SU-DHL-6 (cell line): ENCODE results near the gene RAPGEF6.
A peak's percentile ranks its signal among the peaks of the same experiment; 100 is the strongest.

Experiments used
- H2AFZ ChIP-seq: fragments of 200-600 bp; sonication (generic); 2 replicates; pipeline ENCODE4 v1.6.1; 2014; ENCODE audit warnings: low read depth, mild to moderate bottlenecking, moderate library complexity, mixed read lengths, antibody characterized with exemption, low read length; ENCODE audit not compliant: severe bottlenecking
- H3F3A ChIP-seq: fragments of 200-600 bp; shearing (Covaris generic); 2 replicates; pipeline ENCODE4 v1.6.0; 2016; ENCODE audit warnings: antibody characterized with exemption, mild to moderate bottlenecking; ENCODE audit not compliant: insufficient read depth
- H3K27ac ChIP-seq: fragments of 200-600 bp; sonication (generic); 2 replicates; pipeline ENCODE4 v1.5.1; 2016; ENCODE audit warnings: low read depth, mild to moderate bottlenecking, low read length, moderate library complexity, mixed read lengths
- H3K27me3 ChIP-seq: fragments of 200-600 bp; sonication (generic), shearing (Covaris generic); 2 replicates; pipeline ENCODE4 v1.6.0; 2014; ENCODE audit warnings: mild to moderate bottlenecking, low read length
- H3K36me3 ChIP-seq: fragments of 200-600 bp; sonication (generic); 2 replicates; pipeline ENCODE4 v1.6.1; 2014; ENCODE audit warnings: mild to moderate bottlenecking, low read length, mixed read lengths
- H3K4me2 ChIP-seq: fragments of 300-600, 200-600 bp; shearing (Covaris generic), sonication (generic); 2 replicates; pipeline ENCODE4 v1.6.0; 2014; ENCODE audit warnings: low read length, low read depth, mild to moderate bottlenecking; ENCODE audit not compliant: poor library complexity, severe bottlenecking
- H3K4me3 ChIP-seq: fragments of 200-600 bp; sonication (generic); 2 replicates; pipeline ENCODE4 v1.5.1; 2014; ENCODE audit warnings: antibody characterized with exemption, low read length, mild to moderate bottlenecking, mixed read lengths; ENCODE audit not compliant: insufficient read depth, poor library complexity, severe bottlenecking
- H3K79me2 ChIP-seq: fragments of 200-600 bp; sonication (generic); 2 replicates; pipeline ENCODE4 v1.6.1; 2014; ENCODE audit warnings: mild to moderate bottlenecking, low read length, moderate library complexity; ENCODE audit not compliant: insufficient read depth
- H3K9ac ChIP-seq: fragments of 200-600 bp; sonication (generic); 2 replicates; pipeline ENCODE4 v1.7.0; 2014; ENCODE audit warnings: mild to moderate bottlenecking, low read length
- H3K9me2 ChIP-seq: fragments of 200-600 bp; sonication (generic); replicated peaks from 2 replicates; pipeline ENCODE4 v1.6.1; 2014; ENCODE audit warnings: low read length; ENCODE audit not compliant: insufficient read depth
- H3K9me3 ChIP-seq: fragments of 200-600 bp; sonication (generic); 2 replicates; pipeline ENCODE4 v1.6.1; 2014; ENCODE audit warnings: low read length, mixed read lengths; ENCODE audit not compliant: insufficient read depth
- H4K20me1 ChIP-seq: fragments of 200-600 bp; sonication (generic); 2 replicates; pipeline ENCODE4 v1.6.1; 2014; ENCODE audit warnings: low read depth, mild to moderate bottlenecking, antibody characterized with exemption, low read length, moderate library complexity, mixed read lengths
- EZH2phosphoT487 ChIP-seq: fragments of 200-600 bp; sonication (generic), shearing (Covaris generic); conservative IDR thresholded peaks from 2 replicates; pipeline ENCODE4 v1.6.1; 2018; ENCODE audit warnings: mild to moderate bottlenecking, antibody characterized with exemption, low read length, moderate library complexity, mixed read lengths
- TF ChIP-seq, protein P1 (sequence below): fragments of 200-600 bp; sonication (generic); IDR thresholded peaks from one replicate; pipeline ENCODE4 v1.5.1; 2017; ENCODE audit warnings: antibody characterized with exemption, mild to moderate bottlenecking, low read length, moderate library complexity; ENCODE audit not compliant: insufficient read depth, poor library complexity, severe bottlenecking

The RAPGEF6 gene

DNA sequence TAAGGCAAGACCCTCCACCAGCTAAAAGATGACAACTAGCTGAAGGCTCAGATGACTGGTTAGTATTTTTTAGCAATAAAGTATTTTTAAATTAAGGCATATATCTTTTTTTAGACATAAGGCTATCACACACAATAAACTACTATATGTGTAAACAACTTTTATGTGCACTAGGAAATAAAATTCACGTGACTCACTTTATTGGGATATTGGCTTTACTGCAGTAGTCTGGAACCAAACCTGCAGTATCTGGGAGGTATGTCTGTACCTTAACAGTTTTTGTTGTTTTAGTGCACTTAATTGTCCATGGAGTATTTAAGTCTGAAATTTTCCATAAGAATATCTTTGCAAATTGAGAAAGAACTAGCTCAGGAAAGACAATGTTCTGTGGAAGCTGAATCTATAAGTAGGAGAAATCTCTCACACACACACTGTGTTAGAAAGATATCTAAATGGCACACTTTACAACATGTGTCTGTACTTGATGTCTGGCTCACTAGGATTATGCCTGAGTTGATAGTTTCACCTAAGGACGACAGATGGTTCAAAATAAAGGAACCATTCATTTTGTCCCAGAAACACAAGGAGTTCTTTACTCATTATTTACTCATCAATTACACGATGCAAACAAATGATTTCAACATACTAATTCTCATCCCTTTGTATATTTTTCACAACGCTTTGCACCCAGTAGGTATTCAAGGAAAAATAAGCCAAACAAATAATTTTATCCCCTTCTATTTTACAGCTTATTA is 4.6 kb downstream of the RAPGEF6 start:
- Histone ChIP-seq H3K9me3 (no peaks in the 10 kb centered on the region), H3K36me3 (no peaks in the 10 kb centered on the region), H3F3A (peaks cover 16% of the 10 kb centered on the region; the same call in 1 of the 2 replicates), H4K20me1 (peaks cover 25% of the 10 kb centered on the region), H3K4me3 (no peak overlapping the region), H3K9ac (peak overlapping the region; percentile 21; the same call in 1 of the 2 replicates), H3K4me2 (peak overlapping the region; percentile 83), H3K27me3 (no peaks in the 10 kb centered on the region), H3K79me2 (peaks cover 96% of the 10 kb centered on the region), H3K27ac (peak overlapping the region; percentile 11; the same call in 1 of the 2 replicates), H3K9me2 (no peaks in the 10 kb centered on the region), H2AFZ (no peak overlapping the region)
- no peak for TF ChIP-seq EZH2phosphoT487
- TF ChIP-seq, protein P1, sequence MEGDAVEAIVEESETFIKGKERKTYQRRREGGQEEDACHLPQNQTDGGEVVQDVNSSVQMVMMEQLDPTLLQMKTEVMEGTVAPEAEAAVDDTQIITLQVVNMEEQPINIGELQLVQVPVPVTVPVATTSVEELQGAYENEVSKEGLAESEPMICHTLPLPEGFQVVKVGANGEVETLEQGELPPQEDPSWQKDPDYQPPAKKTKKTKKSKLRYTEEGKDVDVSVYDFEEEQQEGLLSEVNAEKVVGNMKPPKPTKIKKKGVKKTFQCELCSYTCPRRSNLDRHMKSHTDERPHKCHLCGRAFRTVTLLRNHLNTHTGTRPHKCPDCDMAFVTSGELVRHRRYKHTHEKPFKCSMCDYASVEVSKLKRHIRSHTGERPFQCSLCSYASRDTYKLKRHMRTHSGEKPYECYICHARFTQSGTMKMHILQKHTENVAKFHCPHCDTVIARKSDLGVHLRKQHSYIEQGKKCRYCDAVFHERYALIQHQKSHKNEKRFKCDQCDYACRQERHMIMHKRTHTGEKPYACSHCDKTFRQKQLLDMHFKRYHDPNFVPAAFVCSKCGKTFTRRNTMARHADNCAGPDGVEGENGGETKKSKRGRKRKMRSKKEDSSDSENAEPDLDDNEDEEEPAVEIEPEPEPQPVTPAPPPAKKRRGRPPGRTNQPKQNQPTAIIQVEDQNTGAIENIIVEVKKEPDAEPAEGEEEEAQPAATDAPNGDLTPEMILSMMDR: no peak

DNA sequence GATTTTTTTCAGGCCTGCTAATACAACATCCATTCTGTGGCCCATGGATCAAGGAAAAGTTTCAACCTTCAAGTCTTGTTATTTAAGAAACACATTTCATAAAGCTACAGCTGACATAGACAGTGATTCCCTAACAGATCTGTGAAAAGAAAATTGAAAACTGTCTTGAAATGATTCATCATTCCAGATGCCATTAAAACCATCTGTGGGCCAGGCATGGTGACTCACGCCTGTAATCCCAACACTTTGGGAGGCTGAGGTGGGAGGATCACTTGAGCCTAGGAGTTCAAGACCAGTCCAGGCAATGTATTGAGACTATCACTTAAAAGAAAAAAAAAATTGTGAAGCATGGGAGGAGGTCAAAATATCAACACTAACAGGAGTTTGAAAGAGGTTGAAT is 6.0 kb downstream of the RAPGEF6 start:
- no peak overlapping the region for H3K27ac ChIP-seq
- H3K79me2 ChIP-seq: peaks cover 100% of the 10 kb centered on the region
- no peak overlapping the region for H3K4me3 ChIP-seq
- peaks cover 10% of the 10 kb centered on the region; the same call in 1 of the 2 replicates for H3F3A ChIP-seq
- TF ChIP-seq, protein P1: no peak
- TF ChIP-seq EZH2phosphoT487: no peak
- H3K4me2 ChIP-seq: peak overlapping the region; percentile 83
- no peaks in the 10 kb centered on the region for H3K36me3 ChIP-seq
- no peak overlapping the region for H2AFZ ChIP-seq
- H3K27me3 ChIP-seq: no peaks in the 10 kb centered on the region
- no peaks in the 10 kb centered on the region for H3K9me3 ChIP-seq
- peaks cover 32% of the 10 kb centered on the region for H4K20me1 ChIP-seq
- H3K9me2 ChIP-seq: no peaks in the 10 kb centered on the region
- H3K9ac ChIP-seq: no peak overlapping the region

DNA sequence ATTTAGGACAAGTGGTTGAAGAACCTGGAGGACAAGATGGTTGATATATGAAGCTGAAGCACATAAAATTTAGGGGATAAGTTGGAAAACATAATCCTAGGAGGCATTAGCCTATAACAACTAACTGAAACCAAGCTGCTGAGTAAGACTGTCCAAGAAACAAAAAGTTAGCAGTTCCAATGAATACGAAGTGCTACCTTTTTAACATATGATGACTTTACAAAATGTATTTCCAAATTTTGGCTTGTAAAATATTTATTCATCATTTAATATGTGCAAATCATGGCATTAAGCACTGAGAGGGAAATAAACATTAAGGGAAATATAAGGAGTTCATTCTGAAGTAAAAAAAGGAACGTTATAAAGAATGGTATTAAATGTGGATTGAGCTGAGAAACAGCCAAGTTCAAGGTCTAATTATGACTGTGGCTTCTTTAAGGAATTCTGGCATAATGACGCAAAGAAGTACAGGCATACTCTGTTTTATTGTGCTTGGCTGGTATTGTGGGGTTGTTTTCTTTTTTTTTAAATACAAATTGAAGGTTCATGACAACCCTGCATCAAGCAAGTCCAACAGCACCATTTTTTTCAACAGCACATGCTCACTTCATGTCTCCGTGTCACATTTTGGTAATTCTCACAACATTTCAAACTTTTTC is 7.7 kb downstream of the RAPGEF6 start:
- Histone ChIP-seq H3K79me2 (peaks cover 100% of the 10 kb centered on the region), H3K9ac (no peak overlapping the region), H3K27me3 (no peaks in the 10 kb centered on the region), H3K9me3 (no peaks in the 10 kb centered on the region), H2AFZ (no peak overlapping the region), H3K36me3 (no peaks in the 10 kb centered on the region; the same call in 1 of the 2 replicates), H3F3A (peaks cover 6% of the 10 kb centered on the region), H3K9me2 (no peaks in the 10 kb centered on the region), H3K27ac (no peak overlapping the region), H3K4me2 (peak overlapping the region; percentile 22), H3K4me3 (no peak overlapping the region), H4K20me1 (peaks cover 41% of the 10 kb centered on the region)
- TF ChIP-seq EZH2phosphoT487: no peak
- TF ChIP-seq, protein P1: no peak
